K562 (cell line): ENCODE measurements around the gene MARCHF9. TPM values are rescaled to one million over a fixed set of nuclear protein-coding genes. Genes with fewer than 3 reads are reported as not detected.

Source experiments
- CEBPG ChIP-seq, 3 experiments: fragments of 200-800 bp in 1 of 3; sonication (Bioruptor generic) in 1 of 3; sonication (generic) in 1 of 3; formaldehyde crosslinking in 1 of 3; IDR thresholded peaks in 2 of 3; conservative IDR thresholded peaks in 1 of 3; 2 replicates each; pipeline versions ENCODE4 v1.6.1 to v1.8.0; 2016 to 2022; ENCODE audit warnings: missing compliant biosample characterization in 2 of 3, missing genetic modification characterization in 2 of 3, mild to moderate bottlenecking in 1 of 3, missing genetic modification reagents in 1 of 3
- CHD1 ChIP-seq: fragments of 200-600 bp; sonication (generic); IDR thresholded peaks from one replicate; pipeline ENCODE4 v1.6.1; 2012; ENCODE audit warnings: mild to moderate bottlenecking, moderate library complexity, low read length, inconsistent platforms
- DIDO1 ChIP-seq: fragments of 450-650 bp; IDR thresholded peaks from 2 replicates; pipeline ENCODE4 v1.6.1; 2016; ENCODE audit warnings: low read depth, missing biosample characterization, missing genetic modification characterization
- HMGN3 ChIP-seq: IDR thresholded peaks from 2 replicates; pipeline ENCODE4 v1.6.1; 2011; ENCODE audit warnings: borderline replicate concordance, low read depth, mild to moderate bottlenecking, mixed read lengths, low read length; ENCODE audit not compliant: insufficient read length; ENCODE audit errors: extremely low read depth
- PTTG1 ChIP-seq: fragments of 450-650 bp; IDR thresholded peaks from 2 replicates; pipeline ENCODE4 v1.6.1; 2016; ENCODE audit warnings: low read depth, mild to moderate bottlenecking, missing genetic modification characterization, missing compliant biosample characterization
- RBM34 ChIP-seq: fragments of 200-400 bp; formaldehyde crosslinking; IDR thresholded peaks from 2 replicates; pipeline ENCODE4 v1.6.1; 2018; ENCODE audit warnings: low read length, borderline replicate concordance; ENCODE audit not compliant: insufficient read depth
- SRSF9 ChIP-seq: fragments of 200-400 bp; formaldehyde crosslinking; IDR thresholded peaks from 2 replicates; pipeline ENCODE4 v1.6.1; 2017; ENCODE audit warnings: low read depth, low read length, borderline replicate concordance
- U2AF2 ChIP-seq: fragments of 200-400 bp; formaldehyde crosslinking; optimal IDR thresholded peaks from 2 replicates; pipeline ENCODE3; 2017; ENCODE audit warnings: low read depth, mild to moderate bottlenecking, low read length
- WHSC1 ChIP-seq: IDR thresholded peaks from one replicate; pipeline ENCODE4 v1.6.1; 2012; ENCODE audit warnings: low read length, control low read depth, inconsistent platforms
- polyA plus RNA-seq, 8 experiments: library from polyadenylated mRNA; depleted of rRNA in 4 of 8; stranded (reverse) in 5 of 8; unstranded in 3 of 8; fragments of >200 nt; fragmentation: Nextera tagmentation in 2 of 8; fragmentation: Illumina TruSeq in 1 of 8; extraction: Ambion mirVana in 2 of 8; extraction: Trizol in 1 of 8; gene quantifications; 2 replicates each; pipeline versions ENCODE4 v1.2.1 to v1.2.3, GENCODE V29; 2011 to 2014; ENCODE audit warnings: inconsistent platforms in 1 of 8, missing spikeins in 1 of 8
- total RNA-seq, 7 experiments: library from RNA; depleted of rRNA in 6 of 7; stranded (reverse); fragments of >200 nt in 6 of 7; fragmentation: Illumina TruSeq in 2 of 7; extraction: Trizol in 2 of 7; gene quantifications; 2 replicates each; pipeline versions ENCODE4 v1.2.1 to v1.2.3, GENCODE V29; 2011 to 2021; ENCODE audit warnings: low replicate concordance in 1 of 7
- TF ChIP-seq, protein P1 (sequence below): sonication (generic); formaldehyde crosslinking; IDR thresholded peaks from 2 replicates; pipeline ENCODE4 v1.8.0; 2022; ENCODE audit warnings: mild to moderate bottlenecking, missing genetic modification reagents, borderline replicate concordance
- TF ChIP-seq, protein P2 (sequence below), 2 experiments: fragments of 200-800 bp in 1 of 2; sonication (Bioruptor generic) in 1 of 2; sonication (generic) in 1 of 2; formaldehyde crosslinking in 1 of 2; IDR thresholded peaks in 1 of 2; conservative IDR thresholded peaks in 1 of 2; 2 replicates each; pipeline versions ENCODE4 v1.5.0 to v1.6.1; 2016 to 2020; ENCODE audit warnings: missing compliant biosample characterization in 1 of 2, missing genetic modification characterization in 1 of 2, missing genetic modification reagents in 1 of 2
- TF ChIP-seq, protein P3 (sequence below): fragments of 250-450 bp; sonication (Bioruptor Pico); IDR thresholded peaks from 2 replicates; pipeline ENCODE4 v1.5.1; 2021; ENCODE audit warnings: mild to moderate bottlenecking
- TF ChIP-seq, protein P4 (sequence below): fragments of 450-650 bp; formaldehyde crosslinking; IDR thresholded peaks from 2 replicates; pipeline ENCODE4 v1.4.0; 2022; ENCODE audit warnings: missing genetic modification characterization
- TF ChIP-seq, protein P5 (sequence below): fragments of 450-650 bp; IDR thresholded peaks from 2 replicates; pipeline ENCODE4 v1.6.1; 2016; ENCODE audit warnings: borderline replicate concordance
- TF ChIP-seq, protein P6 (sequence below): fragments of 450-650 bp; formaldehyde crosslinking; IDR thresholded peaks from 2 replicates; pipeline ENCODE4 v1.4.0; 2022; ENCODE audit warnings: missing genetic modification characterization

The MARCHF9 gene
- total and polyA plus RNA-seq, 9 of the 15 experiments (the other 6 are each of a cell fraction or from before 2014, with no cell fraction given) = 0.80 to 12.4 (median 6.2) TPM

DNA sequence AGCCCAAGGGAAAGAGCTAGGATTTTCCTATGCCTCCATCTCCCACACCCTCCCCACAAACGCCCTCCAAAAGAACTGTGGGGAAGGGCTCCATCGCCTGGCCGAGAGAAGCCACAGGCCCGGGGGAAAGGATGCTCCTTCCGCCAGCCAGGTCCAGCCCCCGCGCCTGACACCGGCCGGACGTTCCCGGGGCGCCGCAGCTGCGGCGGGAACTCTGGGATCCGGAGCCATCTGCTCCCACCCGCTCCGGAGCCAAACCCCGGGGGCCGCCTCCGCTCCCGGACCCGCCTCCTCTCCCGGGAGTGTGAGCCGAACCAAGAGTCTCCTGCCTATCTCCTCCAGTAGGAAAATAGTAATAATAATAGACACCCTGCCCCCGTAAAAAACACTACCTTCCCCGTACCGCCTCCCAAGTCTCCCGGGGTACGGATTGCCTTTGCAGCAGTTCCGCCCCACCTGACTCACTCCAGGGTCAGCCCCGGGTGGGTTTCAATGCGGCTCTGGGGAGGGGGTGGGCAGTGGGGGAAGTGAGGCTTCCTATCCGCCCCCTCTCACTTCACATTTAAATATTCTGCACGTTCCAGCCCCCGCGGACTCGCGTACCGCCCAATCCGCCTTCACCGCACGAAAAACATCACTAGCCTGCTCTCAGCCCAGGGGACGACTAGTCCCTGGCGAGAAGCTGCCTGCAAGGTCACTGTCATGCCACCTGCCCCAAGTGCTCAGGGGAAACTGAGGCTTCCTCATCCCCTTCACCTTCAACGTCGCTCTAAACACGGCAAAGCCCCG, 18.8 kb upstream of the MARCHF9 start (continued):
- TF ChIP-seq, protein P1, sequence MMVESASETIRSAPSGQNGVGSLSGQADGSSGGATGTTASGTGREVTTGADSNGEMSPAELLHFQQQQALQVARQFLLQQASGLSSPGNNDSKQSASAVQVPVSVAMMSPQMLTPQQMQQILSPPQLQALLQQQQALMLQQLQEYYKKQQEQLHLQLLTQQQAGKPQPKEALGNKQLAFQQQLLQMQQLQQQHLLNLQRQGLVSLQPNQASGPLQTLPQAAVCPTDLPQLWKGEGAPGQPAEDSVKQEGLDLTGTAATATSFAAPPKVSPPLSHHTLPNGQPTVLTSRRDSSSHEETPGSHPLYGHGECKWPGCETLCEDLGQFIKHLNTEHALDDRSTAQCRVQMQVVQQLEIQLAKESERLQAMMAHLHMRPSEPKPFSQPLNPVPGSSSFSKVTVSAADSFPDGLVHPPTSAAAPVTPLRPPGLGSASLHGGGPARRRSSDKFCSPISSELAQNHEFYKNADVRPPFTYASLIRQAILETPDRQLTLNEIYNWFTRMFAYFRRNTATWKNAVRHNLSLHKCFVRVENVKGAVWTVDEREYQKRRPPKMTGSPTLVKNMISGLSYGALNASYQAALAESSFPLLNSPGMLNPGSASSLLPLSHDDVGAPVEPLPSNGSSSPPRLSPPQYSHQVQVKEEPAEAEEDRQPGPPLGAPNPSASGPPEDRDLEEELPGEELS (CRISPR knock-in tag) = no peak
- TF ChIP-seq CEBPG (CRISPR knock-in tag; IDR thresholded peaks at IDR 0.05) = no peak
- TF ChIP-seq CEBPG (tag; conservative IDR thresholded peaks at IDR 0.05 in 1 of 2, IDR thresholded peaks at IDR 0.05 in 1 of 2) = no peak
- TF ChIP-seq, protein P2, sequence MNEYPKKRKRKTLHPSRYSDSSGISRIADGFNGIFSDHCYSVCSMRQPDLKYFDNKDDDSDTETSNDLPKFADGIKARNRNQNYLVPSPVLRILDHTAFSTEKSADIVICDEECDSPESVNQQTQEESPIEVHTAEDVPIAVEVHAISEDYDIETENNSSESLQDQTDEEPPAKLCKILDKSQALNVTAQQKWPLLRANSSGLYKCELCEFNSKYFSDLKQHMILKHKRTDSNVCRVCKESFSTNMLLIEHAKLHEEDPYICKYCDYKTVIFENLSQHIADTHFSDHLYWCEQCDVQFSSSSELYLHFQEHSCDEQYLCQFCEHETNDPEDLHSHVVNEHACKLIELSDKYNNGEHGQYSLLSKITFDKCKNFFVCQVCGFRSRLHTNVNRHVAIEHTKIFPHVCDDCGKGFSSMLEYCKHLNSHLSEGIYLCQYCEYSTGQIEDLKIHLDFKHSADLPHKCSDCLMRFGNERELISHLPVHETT (CRISPR knock-in tag; conservative IDR thresholded peaks at IDR 0.05 in 1 of 2, IDR thresholded peaks at IDR 0.05 in 1 of 2) = no peak
- TF ChIP-seq, protein P3, sequence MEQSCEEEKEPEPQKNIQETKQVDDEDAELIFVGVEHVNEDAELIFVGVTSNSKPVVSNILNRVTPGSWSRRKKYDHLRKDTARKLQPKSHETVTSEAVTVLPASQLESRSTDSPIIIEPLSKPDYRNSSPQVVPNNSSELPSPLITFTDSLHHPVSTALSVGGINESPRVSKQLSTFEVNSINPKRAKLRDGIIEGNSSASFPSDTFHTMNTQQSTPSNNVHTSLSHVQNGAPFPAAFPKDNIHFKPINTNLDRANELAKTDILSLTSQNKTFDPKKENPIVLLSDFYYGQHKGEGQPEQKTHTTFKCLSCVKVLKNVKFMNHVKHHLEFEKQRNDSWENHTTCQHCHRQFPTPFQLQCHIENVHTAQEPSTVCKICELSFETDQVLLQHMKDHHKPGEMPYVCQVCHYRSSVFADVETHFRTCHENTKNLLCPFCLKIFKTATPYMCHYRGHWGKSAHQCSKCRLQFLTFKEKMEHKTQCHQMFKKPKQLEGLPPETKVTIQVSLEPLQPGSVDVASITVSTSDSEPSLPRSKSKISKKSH (CRISPR knock-in tag) = no peak
- TF ChIP-seq PTTG1 (tag) = no peak
- TF ChIP-seq CHD1 = no peak
- TF ChIP-seq RBM34 = no peak
- no peak for TF ChIP-seq SRSF9
- TF ChIP-seq, protein P4, sequence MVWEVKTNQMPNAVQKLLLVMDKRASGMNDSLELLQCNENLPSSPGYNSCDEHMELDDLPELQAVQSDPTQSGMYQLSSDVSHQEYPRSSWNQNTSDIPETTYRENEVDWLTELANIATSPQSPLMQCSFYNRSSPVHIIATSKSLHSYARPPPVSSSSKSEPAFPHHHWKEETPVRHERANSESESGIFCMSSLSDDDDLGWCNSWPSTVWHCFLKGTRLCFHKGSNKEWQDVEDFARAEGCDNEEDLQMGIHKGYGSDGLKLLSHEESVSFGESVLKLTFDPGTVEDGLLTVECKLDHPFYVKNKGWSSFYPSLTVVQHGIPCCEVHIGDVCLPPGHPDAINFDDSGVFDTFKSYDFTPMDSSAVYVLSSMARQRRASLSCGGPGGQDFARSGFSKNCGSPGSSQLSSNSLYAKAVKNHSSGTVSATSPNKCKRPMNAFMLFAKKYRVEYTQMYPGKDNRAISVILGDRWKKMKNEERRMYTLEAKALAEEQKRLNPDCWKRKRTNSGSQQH (CRISPR knock-in tag) = no peak
- no peak for TF ChIP-seq DIDO1
- peak; percentile 71 for TF ChIP-seq HMGN3
- TF ChIP-seq, protein P5, sequence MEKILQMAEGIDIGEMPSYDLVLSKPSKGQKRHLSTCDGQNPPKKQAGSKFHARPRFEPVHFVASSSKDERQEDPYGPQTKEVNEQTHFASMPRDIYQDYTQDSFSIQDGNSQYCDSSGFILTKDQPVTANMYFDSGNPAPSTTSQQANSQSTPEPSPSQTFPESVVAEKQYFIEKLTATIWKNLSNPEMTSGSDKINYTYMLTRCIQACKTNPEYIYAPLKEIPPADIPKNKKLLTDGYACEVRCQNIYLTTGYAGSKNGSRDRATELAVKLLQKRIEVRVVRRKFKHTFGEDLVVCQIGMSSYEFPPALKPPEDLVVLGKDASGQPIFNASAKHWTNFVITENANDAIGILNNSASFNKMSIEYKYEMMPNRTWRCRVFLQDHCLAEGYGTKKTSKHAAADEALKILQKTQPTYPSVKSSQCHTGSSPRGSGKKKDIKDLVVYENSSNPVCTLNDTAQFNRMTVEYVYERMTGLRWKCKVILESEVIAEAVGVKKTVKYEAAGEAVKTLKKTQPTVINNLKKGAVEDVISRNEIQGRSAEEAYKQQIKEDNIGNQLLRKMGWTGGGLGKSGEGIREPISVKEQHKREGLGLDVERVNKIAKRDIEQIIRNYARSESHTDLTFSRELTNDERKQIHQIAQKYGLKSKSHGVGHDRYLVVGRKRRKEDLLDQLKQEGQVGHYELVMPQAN = no peak
- TF ChIP-seq U2AF2 = no peak
- TF ChIP-seq, protein P6, sequence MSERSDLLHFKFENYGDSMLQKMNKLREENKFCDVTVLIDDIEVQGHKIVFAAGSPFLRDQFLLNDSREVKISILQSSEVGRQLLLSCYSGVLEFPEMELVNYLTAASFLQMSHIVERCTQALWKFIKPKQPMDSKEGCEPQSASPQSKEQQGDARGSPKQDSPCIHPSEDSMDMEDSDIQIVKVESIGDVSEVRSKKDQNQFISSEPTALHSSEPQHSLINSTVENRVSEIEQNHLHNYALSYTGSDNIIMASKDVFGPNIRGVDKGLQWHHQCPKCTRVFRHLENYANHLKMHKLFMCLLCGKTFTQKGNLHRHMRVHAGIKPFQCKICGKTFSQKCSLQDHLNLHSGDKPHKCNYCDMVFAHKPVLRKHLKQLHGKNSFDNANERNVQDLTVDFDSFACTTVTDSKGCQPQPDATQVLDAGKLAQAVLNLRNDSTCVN (CRISPR knock-in tag) = no peak
- no peak for TF ChIP-seq WHSC1
